WTC11 (cell line): ENCODE data around the gene CDK17. TPM values are rescaled to one million over a fixed set of nuclear protein-coding genes. Genes with fewer than 3 reads are reported as not detected.
A peak's percentile ranks its signal among the peaks of the same experiment; 100 is the strongest.

ENCODE experiments used
- ATAC-seq: fragments of 200-7000 bp; cut with Tn5 transposase; 2 replicates; pipeline ENCODE4 v1.10.0; 2021; ENCODE audit warnings: mild to moderate bottlenecking, moderate library complexity
- CTCF ChIA-PET: fragments of 300-600 bp; sonication (Branson Sonifier 250); formaldehyde crosslinking; loops from one replicate; lab custom pipeline; 2021; ENCODE audit warnings: antibody characterized with exemption; lab: Charles Lee
- POLR2A ChIA-PET: fragments of 350-600 bp; sonication (Branson Sonifier 250); formaldehyde crosslinking; loops from one replicate; lab custom pipeline; 2021; ENCODE audit warnings: antibody characterized with exemption; lab: Charles Lee
- DNase-seq: peaks from one replicate; pipeline ENCODE4 v3.0.0; 2021; ENCODE audit warnings: low spot score
- H3K27ac Mint-ChIP-seq: 2 replicates; pipeline ENCODE4 v1.8.0; 2021; ENCODE audit warnings: mixed read lengths
- H3K27me3 Mint-ChIP-seq: 2 replicates; pipeline ENCODE4 v1.8.0; 2021; ENCODE audit warnings: low read depth, mild to moderate bottlenecking, moderate library complexity, mixed read lengths
- H3K36me3 Mint-ChIP-seq: 2 replicates; pipeline ENCODE4 v1.8.0; 2021; ENCODE audit warnings: mixed read lengths
- H3K4me1 Mint-ChIP-seq: 2 replicates; pipeline ENCODE4 v1.8.0; 2022; ENCODE audit warnings: mixed read lengths
- H3K4me3 Mint-ChIP-seq: 2 replicates; pipeline ENCODE4 v1.8.0; 2021; ENCODE audit warnings: mild to moderate bottlenecking, moderate library complexity, mixed read lengths
- H3K9me3 Mint-ChIP-seq: 2 replicates; pipeline ENCODE4 v1.8.0; 2021; ENCODE audit warnings: mixed read lengths
- ARID4B ChIP-seq: sonication (generic); formaldehyde crosslinking; IDR thresholded peaks from 2 replicates; pipeline ENCODE4 v1.8.0; 2023; ENCODE audit warnings: missing genetic modification reagents, mild to moderate bottlenecking, borderline replicate concordance
- E2F4 ChIP-seq: sonication (generic); formaldehyde crosslinking; IDR thresholded peaks from 2 replicates; pipeline ENCODE4 v1.8.1; 2022; ENCODE audit warnings: low read depth, mild to moderate bottlenecking, moderate library complexity, missing genetic modification reagents, borderline replicate concordance
- NFATC4 ChIP-seq: fragments of 250-450 bp; sonication (Bioruptor Pico); IDR thresholded peaks from 2 replicates; pipeline ENCODE4 v1.9.0; 2021; ENCODE audit warnings: mild to moderate bottlenecking
- NFE2L1 ChIP-seq: sonication (generic); formaldehyde crosslinking; IDR thresholded peaks from 2 replicates; pipeline ENCODE4 v1.8.1; 2023; ENCODE audit warnings: missing genetic modification reagents
- SOX15 ChIP-seq: fragments of 250-450 bp; sonication (Bioruptor Pico); IDR thresholded peaks from 2 replicates; pipeline ENCODE4 v1.9.0; 2021; ENCODE audit warnings: mild to moderate bottlenecking
- ZNF121 ChIP-seq: sonication (generic); formaldehyde crosslinking; IDR thresholded peaks from 2 replicates; pipeline ENCODE4 v1.8.0; 2023; ENCODE audit warnings: missing genetic modification reagents
- ZNF317 ChIP-seq: sonication (generic); formaldehyde crosslinking; IDR thresholded peaks from 2 replicates; pipeline ENCODE4 v1.8.1; 2023; ENCODE audit warnings: low read depth, mild to moderate bottlenecking, moderate library complexity, missing genetic modification reagents, borderline replicate concordance
- total RNA-seq: library from RNA; stranded (reverse); gene quantifications from 3 replicates; pipeline ENCODE4 v1.2.3, GENCODE V29; 2021
- TF ChIP-seq, protein P1 (sequence below): sonication (generic); formaldehyde crosslinking; IDR thresholded peaks from 2 replicates; pipeline ENCODE4 v1.8.0; 2023; ENCODE audit warnings: mild to moderate bottlenecking, missing genetic modification reagents
- TF ChIP-seq, protein P2 (sequence below): fragments of 250-450 bp; sonication (Bioruptor Pico); conservative IDR thresholded peaks from 2 replicates; pipeline ENCODE4 v1.9.0; 2021; ENCODE audit warnings: mild to moderate bottlenecking
- TF ChIP-seq, protein P3 (sequence below): sonication (generic); formaldehyde crosslinking; IDR thresholded peaks from 2 replicates; pipeline ENCODE4 v1.8.0; 2022; ENCODE audit warnings: missing genetic modification reagents
- TF ChIP-seq, protein P4 (sequence below): fragments of 250-450 bp; sonication (Bioruptor Pico); IDR thresholded peaks from 2 replicates; pipeline ENCODE4 v1.9.0; 2021; ENCODE audit warnings: moderate library complexity, mild to moderate bottlenecking, inconsistent platforms, borderline replicate concordance
- TF ChIP-seq, protein P5 (sequence below): sonication (generic); formaldehyde crosslinking; IDR thresholded peaks from 2 replicates; pipeline ENCODE4 v1.8.0; 2022; ENCODE audit warnings: mild to moderate bottlenecking, missing genetic modification reagents

The CDK17 gene
- total RNA-seq, 1 experiment from 2014 or later = 20.0 TPM

- DNase-seq = no peak
- POLR2A ChIA-PET = no interaction called here
- no peak overlapping the region for H3K4me3 Mint-ChIP-seq
- ATAC-seq = no peak
- peaks cover 19% of the 10 kb centered on the region for H3K4me1 Mint-ChIP-seq
- H3K9me3 Mint-ChIP-seq = peaks cover 6% of the 10 kb centered on the region
- H3K36me3 Mint-ChIP-seq = peaks cover 11% of the 10 kb centered on the region
- TF ChIP-seq, protein P1, sequence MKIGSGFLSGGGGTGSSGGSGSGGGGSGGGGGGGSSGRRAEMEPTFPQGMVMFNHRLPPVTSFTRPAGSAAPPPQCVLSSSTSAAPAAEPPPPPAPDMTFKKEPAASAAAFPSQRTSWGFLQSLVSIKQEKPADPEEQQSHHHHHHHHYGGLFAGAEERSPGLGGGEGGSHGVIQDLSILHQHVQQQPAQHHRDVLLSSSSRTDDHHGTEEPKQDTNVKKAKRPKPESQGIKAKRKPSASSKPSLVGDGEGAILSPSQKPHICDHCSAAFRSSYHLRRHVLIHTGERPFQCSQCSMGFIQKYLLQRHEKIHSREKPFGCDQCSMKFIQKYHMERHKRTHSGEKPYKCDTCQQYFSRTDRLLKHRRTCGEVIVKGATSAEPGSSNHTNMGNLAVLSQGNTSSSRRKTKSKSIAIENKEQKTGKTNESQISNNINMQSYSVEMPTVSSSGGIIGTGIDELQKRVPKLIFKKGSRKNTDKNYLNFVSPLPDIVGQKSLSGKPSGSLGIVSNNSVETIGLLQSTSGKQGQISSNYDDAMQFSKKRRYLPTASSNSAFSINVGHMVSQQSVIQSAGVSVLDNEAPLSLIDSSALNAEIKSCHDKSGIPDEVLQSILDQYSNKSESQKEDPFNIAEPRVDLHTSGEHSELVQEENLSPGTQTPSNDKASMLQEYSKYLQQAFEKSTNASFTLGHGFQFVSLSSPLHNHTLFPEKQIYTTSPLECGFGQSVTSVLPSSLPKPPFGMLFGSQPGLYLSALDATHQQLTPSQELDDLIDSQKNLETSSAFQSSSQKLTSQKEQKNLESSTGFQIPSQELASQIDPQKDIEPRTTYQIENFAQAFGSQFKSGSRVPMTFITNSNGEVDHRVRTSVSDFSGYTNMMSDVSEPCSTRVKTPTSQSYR (CRISPR knock-in tag) = no peak
- TF ChIP-seq, protein P2, sequence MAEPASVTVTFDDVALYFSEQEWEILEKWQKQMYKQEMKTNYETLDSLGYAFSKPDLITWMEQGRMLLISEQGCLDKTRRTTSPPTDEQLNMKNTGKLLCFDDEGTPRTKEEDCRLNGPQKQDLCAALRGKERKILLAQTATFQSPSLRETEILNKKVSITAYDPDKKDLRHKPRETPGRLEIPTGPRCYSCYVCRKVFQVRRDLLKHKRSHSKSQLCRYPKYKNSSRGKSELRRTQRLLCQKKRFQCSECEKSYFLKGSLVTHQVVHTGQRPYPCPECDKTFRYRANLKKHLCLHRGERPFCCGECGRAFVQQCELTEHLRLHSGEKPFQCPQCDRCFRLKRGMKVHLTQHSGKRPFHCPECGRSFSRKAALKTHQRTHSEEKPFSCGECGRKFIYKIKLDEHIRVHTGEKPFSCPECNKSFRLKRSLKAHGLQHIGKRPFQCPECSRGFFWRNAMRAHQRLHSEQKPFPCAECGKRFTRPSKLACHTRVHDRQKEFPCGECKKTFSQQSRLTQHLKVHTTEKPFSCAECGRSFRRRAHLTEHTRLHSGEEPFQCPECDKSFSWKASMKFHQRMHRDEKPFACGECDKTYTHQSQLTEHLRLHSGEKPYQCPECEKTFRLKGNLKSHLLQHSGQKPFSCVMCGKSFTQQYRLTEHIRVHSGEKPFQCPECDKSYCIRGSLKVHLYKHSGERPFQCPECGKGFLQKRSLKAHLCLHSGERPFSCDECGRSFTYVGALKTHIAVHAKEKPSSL (CRISPR knock-in tag) = no peak
- no peak for TF ChIP-seq NFATC4
- TF ChIP-seq, protein P3, sequence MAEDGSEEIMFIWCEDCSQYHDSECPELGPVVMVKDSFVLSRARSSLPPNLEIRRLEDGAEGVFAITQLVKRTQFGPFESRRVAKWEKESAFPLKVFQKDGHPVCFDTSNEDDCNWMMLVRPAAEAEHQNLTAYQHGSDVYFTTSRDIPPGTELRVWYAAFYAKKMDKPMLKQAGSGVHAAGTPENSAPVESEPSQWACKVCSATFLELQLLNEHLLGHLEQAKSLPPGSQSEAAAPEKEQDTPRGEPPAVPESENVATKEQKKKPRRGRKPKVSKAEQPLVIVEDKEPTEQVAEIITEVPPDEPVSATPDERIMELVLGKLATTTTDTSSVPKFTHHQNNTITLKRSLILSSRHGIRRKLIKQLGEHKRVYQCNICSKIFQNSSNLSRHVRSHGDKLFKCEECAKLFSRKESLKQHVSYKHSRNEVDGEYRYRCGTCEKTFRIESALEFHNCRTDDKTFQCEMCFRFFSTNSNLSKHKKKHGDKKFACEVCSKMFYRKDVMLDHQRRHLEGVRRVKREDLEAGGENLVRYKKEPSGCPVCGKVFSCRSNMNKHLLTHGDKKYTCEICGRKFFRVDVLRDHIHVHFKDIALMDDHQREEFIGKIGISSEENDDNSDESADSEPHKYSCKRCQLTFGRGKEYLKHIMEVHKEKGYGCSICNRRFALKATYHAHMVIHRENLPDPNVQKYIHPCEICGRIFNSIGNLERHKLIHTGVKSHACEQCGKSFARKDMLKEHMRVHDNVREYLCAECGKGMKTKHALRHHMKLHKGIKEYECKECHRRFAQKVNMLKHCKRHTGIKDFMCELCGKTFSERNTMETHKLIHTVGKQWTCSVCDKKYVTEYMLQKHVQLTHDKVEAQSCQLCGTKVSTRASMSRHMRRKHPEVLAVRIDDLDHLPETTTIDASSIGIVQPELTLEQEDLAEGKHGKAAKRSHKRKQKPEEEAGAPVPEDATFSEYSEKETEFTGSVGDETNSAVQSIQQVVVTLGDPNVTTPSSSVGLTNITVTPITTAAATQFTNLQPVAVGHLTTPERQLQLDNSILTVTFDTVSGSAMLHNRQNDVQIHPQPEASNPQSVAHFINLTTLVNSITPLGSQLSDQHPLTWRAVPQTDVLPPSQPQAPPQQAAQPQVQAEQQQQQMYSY (CRISPR knock-in tag) = no peak
- no peak for TF ChIP-seq NFE2L1
- TF ChIP-seq ZNF317 (CRISPR knock-in tag) = no peak
- 0 out of 2 replicates have a peak, but pooled peaks have one; percentile 16 for TF ChIP-seq ZNF121 (CRISPR knock-in tag)
- TF ChIP-seq E2F4 (CRISPR knock-in tag) = no peak
- TF ChIP-seq, protein P4, sequence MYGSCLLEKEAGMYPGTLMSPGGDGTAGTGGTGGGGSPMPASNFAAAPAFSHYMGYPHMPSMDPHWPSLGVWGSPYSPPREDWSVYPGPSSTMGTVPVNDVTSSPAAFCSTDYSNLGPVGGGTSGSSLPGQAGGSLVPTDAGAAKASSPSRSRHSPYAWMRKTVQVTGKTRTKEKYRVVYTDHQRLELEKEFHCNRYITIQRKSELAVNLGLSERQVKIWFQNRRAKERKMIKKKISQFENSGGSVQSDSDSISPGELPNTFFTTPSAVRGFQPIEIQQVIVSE = no peak
- H3K27me3 Mint-ChIP-seq = no peaks in the 10 kb centered on the region
- H3K27ac Mint-ChIP-seq = no peak overlapping the region
- CTCF ChIA-PET = no interaction called here
These were observed 72.9 kb downstream of the CDK17 start for GRCh38 chr12:96327346-96327745.

- Mint-ChIP-seq H3K27ac (no peak overlapping the region), H3K27me3 (no peaks in the 10 kb centered on the region), H3K36me3 (peaks cover 17% of the 10 kb centered on the region), H3K4me1 (peaks cover 19% of the 10 kb centered on the region), H3K4me3 (no peak overlapping the region), H3K9me3 (peaks cover 12% of the 10 kb centered on the region)
- DNase-seq = no peak
- ATAC-seq = no peak
- CTCF ChIA-PET = no interaction called here
- POLR2A ChIA-PET = no interaction called here
- TF ChIP-seq, protein P3 (CRISPR knock-in tag) = no peak
- TF ChIP-seq, protein P5, sequence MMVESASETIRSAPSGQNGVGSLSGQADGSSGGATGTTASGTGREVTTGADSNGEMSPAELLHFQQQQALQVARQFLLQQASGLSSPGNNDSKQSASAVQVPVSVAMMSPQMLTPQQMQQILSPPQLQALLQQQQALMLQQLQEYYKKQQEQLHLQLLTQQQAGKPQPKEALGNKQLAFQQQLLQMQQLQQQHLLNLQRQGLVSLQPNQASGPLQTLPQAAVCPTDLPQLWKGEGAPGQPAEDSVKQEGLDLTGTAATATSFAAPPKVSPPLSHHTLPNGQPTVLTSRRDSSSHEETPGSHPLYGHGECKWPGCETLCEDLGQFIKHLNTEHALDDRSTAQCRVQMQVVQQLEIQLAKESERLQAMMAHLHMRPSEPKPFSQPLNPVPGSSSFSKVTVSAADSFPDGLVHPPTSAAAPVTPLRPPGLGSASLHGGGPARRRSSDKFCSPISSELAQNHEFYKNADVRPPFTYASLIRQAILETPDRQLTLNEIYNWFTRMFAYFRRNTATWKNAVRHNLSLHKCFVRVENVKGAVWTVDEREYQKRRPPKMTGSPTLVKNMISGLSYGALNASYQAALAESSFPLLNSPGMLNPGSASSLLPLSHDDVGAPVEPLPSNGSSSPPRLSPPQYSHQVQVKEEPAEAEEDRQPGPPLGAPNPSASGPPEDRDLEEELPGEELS (CRISPR knock-in tag) = no peak
- TF ChIP-seq ARID4B (CRISPR knock-in tag) (no peak), SOX15 (no peak)
These were observed 73.5 kb downstream of the CDK17 start for GRCh38 chr12:96326628-96327227.
